Thyroid gland (tissue), 4 donors: ENCODE measurements around the gene CFAP20DC. TPM values are rescaled to one million over a fixed set of nuclear protein-coding genes. Genes with fewer than 3 reads are reported as not detected.

Experiments used
- DNase-seq, 2 donors: peaks; one replicate each; pipeline ENCODE4 v3.0.0-alpha.2; 2019
- H3K27ac ChIP-seq, 3 donors: fragments of 200-600 bp; sonication (generic); 1 replicate in 2 of 3; 2 replicates in 1 of 3; pipeline ENCODE4 v1.5.1; 2016 to 2019; ENCODE audit warnings: mild to moderate bottlenecking in 1 of 3, moderate library complexity in 1 of 3
- H3K27me3 ChIP-seq: fragments of 200-600 bp; sonication (generic); one replicate; pipeline ENCODE4 v1.5.1; 2019
- H3K36me3 ChIP-seq, 2 donors: fragments of 200-600 bp; sonication (generic); one replicate each; pipeline ENCODE4 v1.5.1; 2016 to 2019
- H3K4me1 ChIP-seq, 2 donors: fragments of 200-600 bp; sonication (generic); one replicate each; pipeline ENCODE4 v1.5.1; 2017 to 2019
- H3K4me3 ChIP-seq, 3 donors: fragments of 200-600 bp; sonication (generic); replicated peaks in 1 of 3; 1 replicate in 2 of 3; 2 replicates in 1 of 3; pipeline ENCODE4 v1.5.1; 2016; ENCODE audit warnings: mild to moderate bottlenecking in 1 of 3
- H3K9me3 ChIP-seq: fragments of 200-600 bp; sonication (generic); one replicate; pipeline ENCODE4 v1.5.1; 2017
- CTCF ChIP-seq, 6 experiments: fragments of 200-600 bp in 3 of 6; fragments of 450-650 bp in 3 of 6; sonication (generic) in 3 of 6; IDR thresholded peaks; one replicate each; pipeline ENCODE4 v1.5.1; 2016 to 2019; ENCODE audit warnings: antibody characterized with exemption in 6 of 6, mild to moderate bottlenecking in 2 of 6, inconsistent platforms in 1 of 6, moderate library complexity in 1 of 6
- POLR2A ChIP-seq, 2 donors: fragments of 450-650 bp; IDR thresholded peaks; one replicate each; pipeline ENCODE4 v1.6.1; 2017; ENCODE audit warnings: antibody characterized with exemption in 2 of 2, mild to moderate bottlenecking in 2 of 2, moderate library complexity in 1 of 2
- WGBS, 2 donors: methylation state at CpG; one replicate each; pipeline ENCODE4 v1.1.5; 2017; 5-methylcytosine and 5-hydroxymethylcytosine counted together
- intact Hi-C: fragments of 100-400 bp; cut with DNase I; formaldehyde crosslinking; loops from one replicate; pipeline ENCODE4 v1.15.1; 2023
- total RNA-seq, 4 donors: library from RNA; depleted of rRNA; stranded (reverse); fragments of >200 nt; gene quantifications; one replicate each; pipeline ENCODE4 v1.2.3, GENCODE V29; 2016

Gene CFAP20DC
- total RNA-seq, 4 donors from 2014 or later, result 0.20 to 0.92 (median 0.60) TPM

DNA sequence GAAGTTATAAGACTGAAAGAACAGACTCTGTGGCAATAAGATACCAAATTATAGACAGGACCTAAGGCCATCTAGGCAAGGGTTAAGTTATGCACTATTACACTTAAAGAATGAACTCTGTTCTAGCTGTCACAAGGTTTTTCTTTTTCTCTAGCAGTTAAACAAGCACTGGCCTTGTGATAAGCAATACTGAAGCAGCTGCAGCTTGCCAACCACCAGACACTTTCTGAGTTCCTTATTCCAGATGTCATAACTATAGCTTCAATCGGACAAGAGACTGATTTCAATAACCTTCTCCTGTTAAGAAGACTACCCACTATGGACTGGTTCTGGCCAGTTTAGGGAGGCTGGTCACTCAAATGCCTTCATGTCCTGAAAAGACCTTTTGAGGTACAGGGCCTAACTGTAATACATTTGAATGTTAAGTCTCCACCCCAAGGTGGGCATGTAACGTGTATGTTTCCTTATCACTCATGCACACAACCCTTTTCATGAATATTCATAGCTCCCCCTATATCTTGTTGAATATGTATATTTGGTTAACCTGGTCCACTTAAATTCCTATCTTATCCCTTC, 85.8 kb downstream of the CFAP20DC start:
- no peak for DNase-seq
- Histone ChIP-seq H3K4me3 (no peak overlapping the region), H3K4me1 (no peaks in the 10 kb centered on the region), H3K9me3 (no peaks in the 10 kb centered on the region), H3K27ac (no peak overlapping the region), H3K27me3 (no peaks in the 10 kb centered on the region), H3K36me3 (no peaks in the 10 kb centered on the region)
- intact Hi-C loops, result no loop called here
- WGBS, 2 donors, result 67% methylated on average over 2 of the region's 2 CpGs
- TF ChIP-seq POLR2A (IDR thresholded peaks at IDR 0.05) (no peak), CTCF (IDR thresholded peaks at IDR 0.05) (no peak)

DNA sequence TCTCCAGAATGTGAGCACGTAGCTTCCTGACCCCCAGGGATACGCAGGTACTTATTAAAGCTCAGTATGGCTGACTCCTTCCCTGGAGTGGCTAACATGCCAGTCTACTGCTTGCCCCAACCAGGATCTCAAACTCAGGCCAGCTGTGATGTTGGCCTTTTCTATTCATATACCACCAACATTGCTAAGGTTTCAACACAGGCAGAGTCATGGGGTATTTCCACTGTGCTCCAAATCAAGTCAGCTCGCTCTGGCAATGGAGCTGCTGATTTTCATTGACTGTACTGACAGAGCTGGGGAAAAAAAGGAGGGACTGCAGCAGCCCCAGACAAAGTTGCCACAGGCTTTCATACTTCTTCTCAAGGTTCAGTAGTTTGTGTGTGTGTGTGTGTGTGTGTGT, 87.0 kb downstream of the CFAP20DC start:
- TF ChIP-seq CTCF (IDR thresholded peaks at IDR 0.05) (no peak), POLR2A (IDR thresholded peaks at IDR 0.05) (no peak)
- Histone ChIP-seq H3K4me1 (no peaks in the 10 kb centered on the region), H3K9me3 (no peaks in the 10 kb centered on the region), H3K4me3 (no peak overlapping the region), H3K27me3 (no peaks in the 10 kb centered on the region), H3K27ac (no peak overlapping the region), H3K36me3 (no peaks in the 10 kb centered on the region)
- intact Hi-C loops, result no loop called here
- DNase-seq, result no peak
- 100% methylated on average over 3 of the region's 3 CpGs for WGBS, 2 donors

- DNase-seq, result no peak
- no peak for TF ChIP-seq CTCF (IDR thresholded peaks at IDR 0.05)
- no peak for TF ChIP-seq POLR2A (IDR thresholded peaks at IDR 0.05)
- intact Hi-C loops, result no loop called here
- Histone ChIP-seq H3K9me3 (no peaks in the 10 kb centered on the region), H3K27ac (no peak overlapping the region), H3K4me1 (no peaks in the 10 kb centered on the region), H3K36me3 (no peaks in the 10 kb centered on the region), H3K27me3 (no peaks in the 10 kb centered on the region), H3K4me3 (no peak overlapping the region)
- WGBS, 2 donors, result 78 to 85% methylated on average over 2 of the region's 2 CpGs
These were observed 87.7 kb downstream of the CFAP20DC start for GRCh38 chr3:58962040-58962651.

DNA sequence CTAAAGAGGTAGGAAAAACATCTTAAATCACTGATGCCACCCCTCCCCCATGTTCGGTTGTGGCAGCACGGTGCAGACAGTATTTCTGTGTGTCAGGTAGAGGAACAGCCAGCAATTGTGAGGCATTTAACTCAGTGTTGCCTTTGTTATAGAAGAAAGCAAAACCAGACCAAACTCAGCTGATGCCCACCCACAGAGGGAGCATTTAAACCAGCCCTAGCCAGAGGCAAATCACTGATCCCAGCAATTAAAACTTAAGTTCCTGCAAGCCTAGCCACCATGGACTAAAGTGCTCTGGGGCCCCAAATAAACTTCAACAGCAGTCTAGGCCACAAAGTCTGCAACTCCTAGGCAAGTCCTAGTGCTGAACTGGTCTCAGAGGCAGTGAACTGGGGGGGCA, 94.5 kb downstream of the CFAP20DC start:
- Histone ChIP-seq H3K27me3 (no peaks in the 10 kb centered on the region), H3K36me3 (no peaks in the 10 kb centered on the region), H3K4me3 (no peak overlapping the region), H3K9me3 (no peaks in the 10 kb centered on the region), H3K4me1 (no peaks in the 10 kb centered on the region), H3K27ac (no peak overlapping the region)
- no peak for TF ChIP-seq POLR2A (IDR thresholded peaks at IDR 0.05)
- TF ChIP-seq CTCF (IDR thresholded peaks at IDR 0.05), result no peak
- WGBS, 2 donors, result 54 to 78% methylated on average over 2 of the region's 2 CpGs
- DNase-seq, result no peak
- intact Hi-C loops, result no loop called here

DNA sequence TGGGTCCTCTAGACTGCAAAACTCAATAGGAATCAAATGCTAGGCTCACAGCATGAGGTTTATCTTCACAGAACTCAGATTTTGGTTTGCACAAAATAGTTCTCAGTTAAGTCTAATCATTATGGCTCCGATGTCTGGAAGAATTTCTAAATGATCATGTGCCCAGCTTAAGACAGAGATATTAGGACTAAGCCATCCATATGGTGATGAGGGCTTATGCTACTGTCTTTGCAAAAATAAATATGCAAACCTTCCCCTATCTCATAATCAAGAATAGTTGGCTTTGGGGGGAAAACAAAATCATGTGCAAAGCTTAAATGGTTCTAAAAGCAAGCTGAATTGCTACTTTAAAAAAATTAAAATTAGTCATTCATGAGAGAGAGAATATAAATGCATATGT, 96.5 kb downstream of the CFAP20DC start:
- no peak for DNase-seq
- no peaks in the 10 kb centered on the region for H3K9me3 ChIP-seq
- intact Hi-C loops, result no loop called here
- no peaks in the 10 kb centered on the region for H3K27me3 ChIP-seq
- no peaks in the 10 kb centered on the region for H3K4me1 ChIP-seq
- 95 to 97% methylated on average over 1 of the region's 1 CpG for WGBS, 2 donors
- H3K4me3 ChIP-seq, result no peak overlapping the region
- no peaks in the 10 kb centered on the region for H3K36me3 ChIP-seq
- H3K27ac ChIP-seq, result no peak overlapping the region
- TF ChIP-seq POLR2A (IDR thresholded peaks at IDR 0.05), result no peak
- TF ChIP-seq CTCF (IDR thresholded peaks at IDR 0.05), result no peak
